Measurements from ENCODE around the gene FBXO42.

The FBXO42 gene

GRCh38 chr1:16296643-16297042 lies 55.6 kb downstream of the FBXO42 start:
- Histone ChIP-seq H3K27ac (ENCODE audit: low read depth, low read length) (no peak overlapping the region), H3K9me3 (ENCODE audit: control insufficient read depth in 5 of 5, low read length in 5 of 5) (no peaks in the 10 kb centered on the region), H3K27me3 (ENCODE audit: control insufficient read depth in 5 of 5, insufficient read depth in 4 of 5, low read length in 5 of 5) (no peaks in the 10 kb centered on the region), H3K4me1 (ENCODE audit: control insufficient read depth in 5 of 5, insufficient read depth in 5 of 5, low read length in 5 of 5) (peaks cover 0 to 22% (median 9%) of the 10 kb centered on the region in 5 donors), H3K9ac (ENCODE audit: low read length in 5 of 5) (no peak overlapping the region), H3K4me3 (ENCODE audit: low read depth in 1 of 5, low read length in 5 of 5) (no peak overlapping the region), H3K36me3 (ENCODE audit: control insufficient read depth in 5 of 5, insufficient read depth in 5 of 5, low read length in 5 of 5) (peaks cover 3 to 23% (median 16%) of the 10 kb centered on the region in 5 donors)

- no peak overlapping the region for H3K4me3 ChIP-seq (ENCODE audit: low read depth in 1 of 5, low read length in 5 of 5)
- H3K27ac ChIP-seq (ENCODE audit: low read depth, low read length), result peak overlapping the region; percentile 32
- peaks cover 0 to 18% (median 11%) of the 10 kb centered on the region in 5 donors for H3K36me3 ChIP-seq (ENCODE audit: control insufficient read depth in 5 of 5, insufficient read depth in 5 of 5, low read length in 5 of 5)
- no peaks in the 10 kb centered on the region for H3K27me3 ChIP-seq (ENCODE audit: control insufficient read depth in 5 of 5, insufficient read depth in 4 of 5, low read length in 5 of 5)
- peaks cover 0 to 28% (median 9%) of the 10 kb centered on the region in 5 donors for H3K4me1 ChIP-seq (ENCODE audit: control insufficient read depth in 5 of 5, insufficient read depth in 5 of 5, low read length in 5 of 5)
- H3K9me3 ChIP-seq (ENCODE audit: control insufficient read depth in 5 of 5, low read length in 5 of 5), result no peaks in the 10 kb centered on the region
- peak overlapping the region in 2 of 5 donors; percentile 13 to 28 for H3K9ac ChIP-seq (ENCODE audit: low read length in 5 of 5)
Observed at GRCh38 chr1:16294219-16295212, 57.8 kb downstream of the FBXO42 start.

- no peak overlapping the region for H3K9ac ChIP-seq (ENCODE audit: low read length in 5 of 5)
- no peaks in the 10 kb centered on the region for H3K9me3 ChIP-seq (ENCODE audit: control insufficient read depth in 5 of 5, low read length in 5 of 5)
- H3K36me3 ChIP-seq (ENCODE audit: control insufficient read depth in 5 of 5, insufficient read depth in 5 of 5, low read length in 5 of 5), result peaks cover 0 to 25% (median 11%) of the 10 kb centered on the region in 5 donors
- H3K4me1 ChIP-seq (ENCODE audit: control insufficient read depth in 5 of 5, insufficient read depth in 5 of 5, low read length in 5 of 5), result peaks cover 0 to 26% (median 9%) of the 10 kb centered on the region in 5 donors
- no peaks in the 10 kb centered on the region for H3K27me3 ChIP-seq (ENCODE audit: control insufficient read depth in 5 of 5, insufficient read depth in 4 of 5, low read length in 5 of 5)
- H3K4me3 ChIP-seq (ENCODE audit: low read depth in 1 of 5, low read length in 5 of 5), result no peak overlapping the region
- peak overlapping the region; percentile 32 for H3K27ac ChIP-seq (ENCODE audit: low read depth, low read length)
Observed at GRCh38 chr1:16293538-16293937, 58.7 kb downstream of the FBXO42 start.

GRCh38 chr1:16292739-16293138 lies 59.5 kb downstream of the FBXO42 start:
- Histone ChIP-seq H3K27ac (ENCODE audit: low read depth, low read length) (no peak overlapping the region), H3K27me3 (ENCODE audit: control insufficient read depth in 5 of 5, insufficient read depth in 4 of 5, low read length in 5 of 5) (no peaks in the 10 kb centered on the region), H3K9me3 (ENCODE audit: control insufficient read depth in 5 of 5, low read length in 5 of 5) (no peaks in the 10 kb centered on the region), H3K4me1 (ENCODE audit: control insufficient read depth in 5 of 5, insufficient read depth in 5 of 5, low read length in 5 of 5) (peaks cover 0 to 28% (median 9%) of the 10 kb centered on the region in 5 donors), H3K4me3 (ENCODE audit: low read depth in 1 of 5, low read length in 5 of 5) (no peak overlapping the region), H3K9ac (ENCODE audit: low read length in 5 of 5) (no peak overlapping the region), H3K36me3 (ENCODE audit: control insufficient read depth in 5 of 5, insufficient read depth in 5 of 5, low read length in 5 of 5) (peaks cover 0 to 26% (median 11%) of the 10 kb centered on the region in 5 donors)

- Histone ChIP-seq H3K4me3 (ENCODE audit: low read depth in 1 of 5, low read length in 5 of 5) (no peak overlapping the region), H3K9ac (ENCODE audit: low read length in 5 of 5) (no peak overlapping the region), H3K4me1 (ENCODE audit: control insufficient read depth in 5 of 5, insufficient read depth in 5 of 5, low read length in 5 of 5) (peaks cover 0 to 29% (median 9%) of the 10 kb centered on the region in 5 donors), H3K36me3 (ENCODE audit: control insufficient read depth in 5 of 5, insufficient read depth in 5 of 5, low read length in 5 of 5) (peaks cover 4 to 35% (median 14%) of the 10 kb centered on the region in 5 donors), H3K27me3 (ENCODE audit: control insufficient read depth in 5 of 5, insufficient read depth in 4 of 5, low read length in 5 of 5) (no peaks in the 10 kb centered on the region), H3K27ac (ENCODE audit: low read depth, low read length) (no peak overlapping the region), H3K9me3 (ENCODE audit: control insufficient read depth in 5 of 5, low read length in 5 of 5) (no peaks in the 10 kb centered on the region)
Observed at GRCh38 chr1:16289959-16290358, 62.3 kb downstream of the FBXO42 start.

- no peaks in the 10 kb centered on the region for H3K9me3 ChIP-seq (ENCODE audit: control insufficient read depth in 5 of 5, low read length in 5 of 5)
- H3K27me3 ChIP-seq (ENCODE audit: control insufficient read depth in 5 of 5, insufficient read depth in 4 of 5, low read length in 5 of 5), result no peaks in the 10 kb centered on the region
- H3K36me3 ChIP-seq (ENCODE audit: control insufficient read depth in 5 of 5, insufficient read depth in 5 of 5, low read length in 5 of 5), result peaks cover 3 to 26% (median 5%) of the 10 kb centered on the region in 5 donors
- no peak overlapping the region for H3K27ac ChIP-seq (ENCODE audit: low read depth, low read length)
- no peak overlapping the region for H3K4me3 ChIP-seq (ENCODE audit: low read depth in 1 of 5, low read length in 5 of 5)
- H3K4me1 ChIP-seq (ENCODE audit: control insufficient read depth in 5 of 5, insufficient read depth in 5 of 5, low read length in 5 of 5), result peaks cover 0 to 6% (median 0%) of the 10 kb centered on the region in 5 donors
- no peak overlapping the region for H3K9ac ChIP-seq (ENCODE audit: low read length in 5 of 5)
Observed at GRCh38 chr1:16286122-16286521, 66.2 kb downstream of the FBXO42 start.

GRCh38 chr1:16281765-16282164 lies 70.5 kb downstream of the FBXO42 start:
- H3K9ac ChIP-seq (ENCODE audit: low read length in 5 of 5), result no peak overlapping the region
- no peak overlapping the region for H3K27ac ChIP-seq (ENCODE audit: low read depth, low read length)
- no peaks in the 10 kb centered on the region for H3K9me3 ChIP-seq (ENCODE audit: control insufficient read depth in 5 of 5, low read length in 5 of 5)
- H3K36me3 ChIP-seq (ENCODE audit: control insufficient read depth in 5 of 5, insufficient read depth in 5 of 5, low read length in 5 of 5), result peaks cover 3 to 13% (median 4%) of the 10 kb centered on the region in 5 donors
- no peak overlapping the region for H3K4me3 ChIP-seq (ENCODE audit: low read depth in 1 of 5, low read length in 5 of 5)
- H3K27me3 ChIP-seq (ENCODE audit: control insufficient read depth in 5 of 5, insufficient read depth in 4 of 5, low read length in 5 of 5), result no peaks in the 10 kb centered on the region
- H3K4me1 ChIP-seq (ENCODE audit: control insufficient read depth in 5 of 5, insufficient read depth in 5 of 5, low read length in 5 of 5), result peaks cover 0 to 11% (median 5%) of the 10 kb centered on the region in 5 donors

- no peak overlapping the region for H3K27ac ChIP-seq (ENCODE audit: low read depth, low read length)
- no peaks in the 10 kb centered on the region for H3K27me3 ChIP-seq (ENCODE audit: control insufficient read depth in 5 of 5, insufficient read depth in 4 of 5, low read length in 5 of 5)
- no peak overlapping the region for H3K4me3 ChIP-seq (ENCODE audit: low read depth in 1 of 5, low read length in 5 of 5)
- peaks cover 0 to 11% (median 5%) of the 10 kb centered on the region in 5 donors for H3K4me1 ChIP-seq (ENCODE audit: control insufficient read depth in 5 of 5, insufficient read depth in 5 of 5, low read length in 5 of 5)
- H3K9ac ChIP-seq (ENCODE audit: low read length in 5 of 5), result no peak overlapping the region
- H3K36me3 ChIP-seq (ENCODE audit: control insufficient read depth in 5 of 5, insufficient read depth in 5 of 5, low read length in 5 of 5), result peaks cover 0 to 7% (median 0%) of the 10 kb centered on the region in 5 donors
- H3K9me3 ChIP-seq (ENCODE audit: control insufficient read depth in 5 of 5, low read length in 5 of 5), result no peaks in the 10 kb centered on the region
Observed at GRCh38 chr1:16279186-16279585, 73.1 kb downstream of the FBXO42 start.

- H3K9me3 ChIP-seq (ENCODE audit: control insufficient read depth in 5 of 5, low read length in 5 of 5), result no peaks in the 10 kb centered on the region
- no peaks in the 10 kb centered on the region for H3K27me3 ChIP-seq (ENCODE audit: control insufficient read depth in 5 of 5, insufficient read depth in 4 of 5, low read length in 5 of 5)
- no peak overlapping the region for H3K9ac ChIP-seq (ENCODE audit: low read length in 5 of 5)
- H3K4me1 ChIP-seq (ENCODE audit: control insufficient read depth in 5 of 5, insufficient read depth in 5 of 5, low read length in 5 of 5), result peaks cover 0 to 11% (median 5%) of the 10 kb centered on the region in 5 donors
- H3K27ac ChIP-seq (ENCODE audit: low read depth, low read length), result no peak overlapping the region
- H3K4me3 ChIP-seq (ENCODE audit: low read depth in 1 of 5, low read length in 5 of 5), result no peak overlapping the region
- peaks cover 0 to 5% (median 0%) of the 10 kb centered on the region in 5 donors for H3K36me3 ChIP-seq (ENCODE audit: control insufficient read depth in 5 of 5, insufficient read depth in 5 of 5, low read length in 5 of 5)
Observed at GRCh38 chr1:16276302-16277030, 75.8 kb downstream of the FBXO42 start.

Measured in subcutaneous abdominal adipose tissue (tissue), 5 donors.